ENCODE measurements around the gene ZNF83.

ZNF83 gene

GRCh38 chr19:52660981-52661380 is 22.8 kb upstream of the ZNF83 start:
- no peak for TF ChIP-seq EZH2phosphoT487 (IDR thresholded peaks at IDR 0.05; ENCODE audit: low read length)
- no peak for TF ChIP-seq CTCF (IDR thresholded peaks at IDR 0.05; ENCODE audit: low read length)
- TF ChIP-seq EZH2 (optimal IDR thresholded peaks at IDR 0.05; ENCODE audit: low read depth, low read length) = no peak
- H3K36me3 ChIP-seq (replicated peaks; ENCODE audit: insufficient read depth, low read length) = no peaks in the 10 kb centered on the region
- H3K9me2 ChIP-seq (replicated peaks; ENCODE audit: insufficient read depth, low read length) = no peaks in the 10 kb centered on the region
- DNase-seq = no peak
- no peaks in the 10 kb centered on the region for H3K27me3 ChIP-seq (replicated peaks; ENCODE audit: insufficient read depth, low read length)
- H3K4me1 ChIP-seq (ENCODE audit: low read length) = no peaks in the 10 kb centered on the region
- H3F3A ChIP-seq (ENCODE audit: insufficient read depth, low read length) = no peaks in the 10 kb centered on the region
- H3K4me3 ChIP-seq (ENCODE audit: low read length) = no peak overlapping the region
- no peak overlapping the region for H3K27ac ChIP-seq (ENCODE audit: low read length)
- H3K9me3 ChIP-seq (replicated peaks; ENCODE audit: insufficient read depth, low read length) = no peaks in the 10 kb centered on the region
- H3K4me2 ChIP-seq (ENCODE audit: low read depth, low read length) = no peak overlapping the region
- no peaks in the 10 kb centered on the region for H3K79me2 ChIP-seq (ENCODE audit: low read length)
- no peaks in the 10 kb centered on the region for H4K20me1 ChIP-seq (ENCODE audit: insufficient read depth, low read length)
- no peak overlapping the region for H2AFZ ChIP-seq (ENCODE audit: low read length)
- H3K9ac ChIP-seq (ENCODE audit: low read length) = no peak overlapping the region

- H3K4me3 ChIP-seq (ENCODE audit: low read length) = no peak overlapping the region
- H3K9me2 ChIP-seq (replicated peaks; ENCODE audit: insufficient read depth, low read length) = no peaks in the 10 kb centered on the region
- no peaks in the 10 kb centered on the region for H3F3A ChIP-seq (ENCODE audit: insufficient read depth, low read length)
- H3K4me2 ChIP-seq (ENCODE audit: low read depth, low read length) = no peak overlapping the region
- DNase-seq = no peak
- no peaks in the 10 kb centered on the region for H3K79me2 ChIP-seq (ENCODE audit: low read length)
- no peaks in the 10 kb centered on the region for H3K36me3 ChIP-seq (replicated peaks; ENCODE audit: insufficient read depth, low read length)
- H2AFZ ChIP-seq (ENCODE audit: low read length) = no peak overlapping the region
- H3K4me1 ChIP-seq (ENCODE audit: low read length) = no peaks in the 10 kb centered on the region
- no peak overlapping the region for H3K9ac ChIP-seq (ENCODE audit: low read length)
- H3K27ac ChIP-seq (ENCODE audit: low read length) = no peak overlapping the region
- no peaks in the 10 kb centered on the region for H3K27me3 ChIP-seq (replicated peaks; ENCODE audit: insufficient read depth, low read length)
- H4K20me1 ChIP-seq (ENCODE audit: insufficient read depth, low read length) = no peaks in the 10 kb centered on the region
- no peak for TF ChIP-seq CTCF (IDR thresholded peaks at IDR 0.05; ENCODE audit: low read length)
- TF ChIP-seq EZH2phosphoT487 (IDR thresholded peaks at IDR 0.05; ENCODE audit: low read length) = no peak
- TF ChIP-seq EZH2 (optimal IDR thresholded peaks at IDR 0.05; ENCODE audit: low read depth, low read length) = no peak
- no peaks in the 10 kb centered on the region for H3K9me3 ChIP-seq (replicated peaks; ENCODE audit: insufficient read depth, low read length)
Measured at GRCh38 chr19:52659013-52659412, 20.9 kb upstream of the ZNF83 start.

GRCh38 chr19:52658595-52658994 is 20.4 kb upstream of the ZNF83 start:
- Histone ChIP-seq H3K4me2 (ENCODE audit: low read depth, low read length) (no peak overlapping the region), H2AFZ (ENCODE audit: low read length) (no peak overlapping the region), H3K27me3 (replicated peaks; ENCODE audit: insufficient read depth, low read length) (no peaks in the 10 kb centered on the region), H3K36me3 (replicated peaks; ENCODE audit: insufficient read depth, low read length) (no peaks in the 10 kb centered on the region), H3K9ac (ENCODE audit: low read length) (no peak overlapping the region), H3F3A (ENCODE audit: insufficient read depth, low read length) (no peaks in the 10 kb centered on the region), H3K9me2 (replicated peaks; ENCODE audit: insufficient read depth, low read length) (no peaks in the 10 kb centered on the region), H3K4me1 (ENCODE audit: low read length) (no peaks in the 10 kb centered on the region), H4K20me1 (ENCODE audit: insufficient read depth, low read length) (no peaks in the 10 kb centered on the region), H3K9me3 (replicated peaks; ENCODE audit: insufficient read depth, low read length) (no peaks in the 10 kb centered on the region), H3K79me2 (ENCODE audit: low read length) (no peaks in the 10 kb centered on the region), H3K27ac (ENCODE audit: low read length) (no peak overlapping the region), H3K4me3 (ENCODE audit: low read length) (no peak overlapping the region)
- TF ChIP-seq EZH2phosphoT487 (IDR thresholded peaks at IDR 0.05; ENCODE audit: low read length) = no peak
- no peak for TF ChIP-seq CTCF (IDR thresholded peaks at IDR 0.05; ENCODE audit: low read length)
- TF ChIP-seq EZH2 (optimal IDR thresholded peaks at IDR 0.05; ENCODE audit: low read depth, low read length) = no peak
- no peak for DNase-seq
